Measurements from ENCODE around the gene KRTAP5-5.

The KRTAP5-5 gene

DNA sequence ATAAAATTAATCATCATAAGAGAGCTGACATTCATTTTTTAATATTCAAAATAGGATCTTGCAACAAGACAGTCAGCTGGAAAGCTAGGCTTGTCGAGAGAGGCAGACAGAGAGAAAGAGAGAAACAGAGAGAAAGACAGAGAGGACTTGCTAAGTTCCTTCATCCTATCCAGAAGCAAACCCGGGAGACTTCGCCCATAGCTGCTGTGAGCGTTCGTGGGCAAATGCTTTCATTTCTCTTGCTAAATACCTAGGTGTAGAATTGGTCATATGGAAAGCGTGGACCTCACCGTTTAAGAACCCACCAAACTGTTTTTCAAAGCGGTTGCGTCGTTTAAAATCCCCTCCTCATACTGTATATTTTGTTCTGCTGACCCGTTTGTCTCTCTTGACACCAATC, 42.1 kb downstream of the KRTAP5-5 start:
- DNase-seq (ENCODE audit: low read depth) = no peak
- H3K4me3 ChIP-seq (ENCODE audit: low read depth, low read length) = no peak overlapping the region
- TF ChIP-seq, protein P1, sequence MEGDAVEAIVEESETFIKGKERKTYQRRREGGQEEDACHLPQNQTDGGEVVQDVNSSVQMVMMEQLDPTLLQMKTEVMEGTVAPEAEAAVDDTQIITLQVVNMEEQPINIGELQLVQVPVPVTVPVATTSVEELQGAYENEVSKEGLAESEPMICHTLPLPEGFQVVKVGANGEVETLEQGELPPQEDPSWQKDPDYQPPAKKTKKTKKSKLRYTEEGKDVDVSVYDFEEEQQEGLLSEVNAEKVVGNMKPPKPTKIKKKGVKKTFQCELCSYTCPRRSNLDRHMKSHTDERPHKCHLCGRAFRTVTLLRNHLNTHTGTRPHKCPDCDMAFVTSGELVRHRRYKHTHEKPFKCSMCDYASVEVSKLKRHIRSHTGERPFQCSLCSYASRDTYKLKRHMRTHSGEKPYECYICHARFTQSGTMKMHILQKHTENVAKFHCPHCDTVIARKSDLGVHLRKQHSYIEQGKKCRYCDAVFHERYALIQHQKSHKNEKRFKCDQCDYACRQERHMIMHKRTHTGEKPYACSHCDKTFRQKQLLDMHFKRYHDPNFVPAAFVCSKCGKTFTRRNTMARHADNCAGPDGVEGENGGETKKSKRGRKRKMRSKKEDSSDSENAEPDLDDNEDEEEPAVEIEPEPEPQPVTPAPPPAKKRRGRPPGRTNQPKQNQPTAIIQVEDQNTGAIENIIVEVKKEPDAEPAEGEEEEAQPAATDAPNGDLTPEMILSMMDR (IDR thresholded peaks at IDR 0.05; ENCODE audit: low read depth, low read length, missing control alignments) = no peak

DNA sequence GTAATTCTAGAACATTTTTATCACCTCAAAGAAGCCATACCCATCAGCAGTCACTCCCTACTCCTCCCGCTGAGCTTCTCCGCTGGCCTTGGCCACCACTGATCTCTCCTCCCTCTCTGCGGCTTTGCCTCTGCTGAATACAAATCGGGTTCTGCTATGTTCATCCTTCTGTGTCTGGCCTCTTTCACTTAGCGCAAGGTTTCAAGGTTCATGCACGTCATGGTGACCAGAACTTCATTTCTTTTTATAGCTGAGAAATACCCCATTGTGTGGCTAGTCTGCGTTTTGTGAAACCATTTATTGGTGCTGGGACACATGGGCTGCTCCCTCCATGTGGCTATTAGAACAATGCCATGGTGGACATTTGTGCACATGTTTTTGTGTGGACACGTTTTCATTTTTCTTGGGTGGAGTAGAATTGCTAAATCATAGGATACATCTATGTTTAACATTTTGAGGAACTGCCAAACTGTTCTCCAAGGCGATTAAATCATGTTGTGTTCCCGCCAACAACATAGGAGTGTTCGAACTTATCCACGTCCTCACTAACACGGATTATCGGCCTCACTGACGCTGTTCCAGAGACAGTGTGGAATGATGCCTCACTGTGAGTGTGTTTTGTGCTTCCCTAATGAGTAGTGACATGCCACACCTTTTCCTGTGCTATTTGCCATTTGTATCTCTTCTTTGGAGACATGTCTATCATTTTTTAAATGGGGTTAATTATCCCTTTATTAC, 43.2 kb downstream of the KRTAP5-5 start:
- no peak for DNase-seq (ENCODE audit: low read depth)
- H3K4me3 ChIP-seq (ENCODE audit: low read depth, low read length) = no peak overlapping the region
- TF ChIP-seq, protein P1 (IDR thresholded peaks at IDR 0.05; ENCODE audit: low read depth, low read length, missing control alignments) = no peak

DNA sequence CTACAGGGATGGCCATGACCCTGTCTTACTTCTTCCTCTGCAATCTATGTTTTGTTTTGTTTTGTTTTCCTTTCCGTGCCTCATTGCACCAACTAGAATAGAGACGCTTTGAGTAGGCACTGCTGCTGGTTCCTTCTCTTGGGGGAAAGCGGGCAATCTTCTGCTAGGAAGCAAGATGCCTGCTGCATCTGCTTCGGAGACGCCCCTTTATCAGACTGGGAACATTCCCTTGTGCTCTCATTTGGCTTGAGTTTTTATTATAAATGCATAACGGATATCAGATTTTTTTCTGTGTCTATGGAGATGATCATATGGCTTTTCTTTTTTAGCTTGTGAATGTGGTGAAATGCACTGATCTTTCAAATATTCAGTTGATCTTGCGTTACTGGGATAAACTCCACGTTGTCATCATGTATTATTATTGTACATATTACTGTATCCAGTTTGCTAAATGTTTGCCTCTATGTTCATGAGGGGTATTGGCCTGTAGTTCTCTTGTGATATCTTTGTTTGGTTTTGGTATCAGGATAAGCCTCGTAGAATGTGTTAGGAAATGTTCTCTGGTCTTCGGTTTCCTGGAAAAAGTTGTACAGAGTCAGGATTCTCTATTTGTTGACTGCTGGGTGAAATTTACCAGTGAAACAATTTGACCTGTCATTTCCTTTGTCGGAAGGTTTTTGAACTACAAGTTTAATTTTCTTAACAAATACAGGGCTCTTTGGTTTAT, 44.0 kb downstream of the KRTAP5-5 start:
- TF ChIP-seq, protein P1 (IDR thresholded peaks at IDR 0.05; ENCODE audit: low read depth, low read length, missing control alignments) = no peak
- no peak overlapping the region for H3K4me3 ChIP-seq (ENCODE audit: low read depth, low read length)
- no peak for DNase-seq (ENCODE audit: low read depth)

DNA sequence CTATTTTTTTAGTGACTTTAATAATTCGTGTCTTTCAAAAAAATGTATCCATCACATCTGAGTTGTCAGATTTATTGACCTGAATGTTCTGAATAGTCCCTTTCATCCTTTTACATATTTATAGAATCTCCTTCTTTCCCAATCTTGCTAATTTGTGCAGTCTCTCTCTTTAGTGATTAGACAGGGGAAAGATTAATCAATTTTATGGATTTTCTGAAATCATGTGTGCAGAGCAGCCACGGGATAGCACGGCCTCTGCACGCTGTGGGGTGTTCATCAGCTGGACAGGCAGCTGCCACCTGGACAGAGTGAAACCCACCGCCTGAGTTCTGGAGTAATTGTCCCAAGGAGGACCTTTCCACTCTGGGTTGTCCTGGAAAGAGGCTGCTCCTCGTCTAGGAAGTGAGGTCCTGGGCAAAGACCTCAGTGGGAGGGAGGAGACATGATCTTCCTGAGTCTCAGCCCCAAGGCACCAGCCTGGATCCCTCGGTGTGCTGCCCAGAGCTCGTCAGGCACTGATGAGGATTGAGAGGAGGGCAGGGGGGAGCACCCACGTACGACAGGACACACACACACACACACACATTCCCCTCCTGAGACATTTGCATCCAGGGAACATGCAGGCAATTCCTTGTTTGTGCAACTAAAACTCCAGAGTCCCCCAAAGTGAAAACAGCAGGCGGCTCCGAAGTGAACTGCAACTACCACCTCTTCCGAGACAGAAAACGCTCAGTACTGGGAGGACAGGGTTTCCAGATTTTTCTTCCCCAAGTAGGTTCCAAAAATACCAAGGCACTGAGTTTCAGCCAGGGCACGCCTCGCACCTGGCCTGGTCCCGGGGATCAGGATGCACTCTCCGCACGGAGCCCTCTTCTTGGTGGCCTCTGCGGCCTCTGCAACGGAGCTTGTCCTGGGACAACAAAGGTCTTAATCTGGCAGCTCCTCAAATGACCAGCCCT, 44.9 kb downstream of the KRTAP5-5 start:
- no peak for DNase-seq (ENCODE audit: low read depth)
- H3K4me3 ChIP-seq (ENCODE audit: low read depth, low read length) = no peak overlapping the region
- TF ChIP-seq, protein P1 (IDR thresholded peaks at IDR 0.05; ENCODE audit: low read depth, low read length, missing control alignments) = no peak

DNA sequence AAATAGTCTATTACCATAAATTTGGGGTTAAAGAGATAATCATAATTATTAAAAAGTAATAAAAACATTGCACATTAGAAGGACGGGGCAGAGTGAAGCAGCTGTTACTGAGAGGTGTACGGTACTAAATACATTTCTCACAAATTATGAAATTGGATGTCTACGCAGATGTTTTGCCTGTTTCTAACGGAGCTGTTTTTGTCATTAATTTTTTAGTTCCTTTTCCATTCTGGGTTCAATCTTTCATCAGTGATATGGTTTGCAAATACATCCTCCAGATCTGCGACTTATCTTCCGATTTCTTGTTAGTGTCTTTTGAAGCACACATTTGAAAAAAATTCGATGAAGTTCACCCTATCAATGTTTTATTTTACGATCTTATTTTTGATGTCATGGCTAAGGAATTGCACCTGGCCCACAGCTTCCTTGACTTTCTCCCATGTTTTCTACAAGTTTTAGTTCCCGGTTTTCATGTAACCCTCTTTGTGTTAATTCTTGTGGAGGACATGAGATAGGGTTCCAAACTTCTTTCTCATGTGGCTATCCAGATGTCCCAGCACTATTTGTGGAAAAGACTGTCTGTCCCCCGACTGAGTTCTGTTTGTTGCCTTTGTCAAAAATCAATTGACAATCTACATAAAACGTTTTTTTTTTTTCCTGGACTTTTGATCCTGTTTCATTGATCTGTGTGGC, 46.1 kb downstream of the KRTAP5-5 start:
- TF ChIP-seq, protein P1 (IDR thresholded peaks at IDR 0.05; ENCODE audit: low read depth, low read length, missing control alignments) = no peak
- no peak for DNase-seq (ENCODE audit: low read depth)
- H3K4me3 ChIP-seq (ENCODE audit: low read depth, low read length) = no peak overlapping the region

DNA sequence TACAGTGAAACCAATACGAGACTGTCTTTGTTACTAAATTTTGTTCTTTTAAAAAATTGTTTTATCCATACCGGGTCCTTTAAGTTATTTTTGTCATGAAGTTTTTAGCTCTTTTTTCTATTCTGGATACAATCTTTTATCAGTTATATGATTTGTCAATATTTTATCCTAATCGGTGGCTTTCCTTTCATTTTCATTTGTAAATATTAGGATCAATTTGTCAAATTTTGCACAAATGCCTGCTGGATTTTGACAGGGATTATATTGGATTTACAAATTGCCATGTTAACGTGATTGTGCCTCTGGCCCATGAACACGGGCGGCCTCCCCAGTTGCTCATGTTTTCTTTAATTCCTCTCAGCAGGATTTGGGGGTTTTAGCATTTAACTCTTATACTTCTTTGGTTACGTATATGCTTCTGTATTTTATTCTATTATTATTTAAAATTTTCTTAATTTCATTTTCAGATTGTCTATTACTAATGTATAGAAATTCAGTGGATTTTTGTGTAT, 46.7 kb downstream of the KRTAP5-5 start:
- H3K4me3 ChIP-seq (ENCODE audit: low read depth, low read length) = no peak overlapping the region
- TF ChIP-seq, protein P1 (IDR thresholded peaks at IDR 0.05; ENCODE audit: low read depth, low read length, missing control alignments) = no peak
- DNase-seq (ENCODE audit: low read depth) = no peak
